ENCODE data around the gene AVPI1.
"Not testable (repeated sequence)": the region's sequence is repeated elsewhere in the genome, so short reads cannot be mapped to it uniquely, and the experiment has no call there.

Gene AVPI1

GRCh38 chr10:97713339-97713825 lies 26.3 kb upstream of the AVPI1 start, which contains the start of gene MARVELD1:
Gene MARVELD1, plus strand, starts transcription at chr10:97713730. Its CDS starts 147 bp downstream, at chr10:97713877.
- DNase-seq (ENCODE audit: low read depth in 1 of 2, low spot score in 1 of 2) = no peak

GRCh38 chr10:97711640-97712572 lies 24.9 kb upstream of the AVPI1 start:
- no peak for DNase-seq (ENCODE audit: low read depth in 1 of 2, low spot score in 1 of 2)

- no peak for DNase-seq (ENCODE audit: low read depth in 1 of 2, low spot score in 1 of 2)
Measured at GRCh38 chr10:97708976-97709946, 22.2 kb upstream of the AVPI1 start.

- DNase-seq (ENCODE audit: low read depth in 1 of 2, low spot score in 1 of 2) = no peak
Measured at GRCh38 chr10:97708167-97708566, 21.1 kb upstream of the AVPI1 start.

GRCh38 chr10:97707134-97707861 lies 20.3 kb upstream of the AVPI1 start:
- DNase-seq (ENCODE audit: low read depth in 1 of 2, low spot score in 1 of 2) = no peak

- no peak for DNase-seq (ENCODE audit: low read depth in 1 of 2, low spot score in 1 of 2)
Measured at GRCh38 chr10:97705006-97705670, 18.1 kb upstream of the AVPI1 start.

- DNase-seq (ENCODE audit: low read depth in 1 of 2, low spot score in 1 of 2) = no peak
Measured at GRCh38 chr10:97704341-97704740, 17.3 kb upstream of the AVPI1 start.

- DNase-seq (ENCODE audit: low read depth in 1 of 2, low spot score in 1 of 2) = no peak
Measured at GRCh38 chr10:97703398-97704067, 16.5 kb upstream of the AVPI1 start.

- no peak for DNase-seq (ENCODE audit: low read depth in 1 of 2, low spot score in 1 of 2)
Measured at GRCh38 chr10:97701438-97702069, 14.5 kb upstream of the AVPI1 start.

- DNase-seq (ENCODE audit: low read depth in 1 of 2, low spot score in 1 of 2) = not testable (repeated sequence)
Measured at GRCh38 chr10:97698072-97698655, 11.1 kb upstream of the AVPI1 start.

GRCh38 chr10:97690133-97690532 lies 3.1 kb upstream of the AVPI1 start:
- no peak for DNase-seq (ENCODE audit: low read depth in 1 of 2, low spot score in 1 of 2)

GRCh38 chr10:97689559-97690020 lies 2.5 kb upstream of the AVPI1 start:
- no peak for DNase-seq (ENCODE audit: low read depth in 1 of 2, low spot score in 1 of 2)

GRCh38 chr10:97687785-97688781 lies 1.0 kb upstream of the AVPI1 start:
- DNase-seq (ENCODE audit: low read depth in 1 of 2, low spot score in 1 of 2) = no peak

- DNase-seq (ENCODE audit: low read depth in 1 of 2, low spot score in 1 of 2) = no peak
Measured at GRCh38 chr10:97686301-97686961, 610 bp downstream of the AVPI1 start.

GRCh38 chr10:97685395-97685958 lies 1.6 kb downstream of the AVPI1 start:
- no peak for DNase-seq (ENCODE audit: low read depth in 1 of 2, low spot score in 1 of 2)

- no peak for DNase-seq (ENCODE audit: low read depth in 1 of 2, low spot score in 1 of 2)
Measured at GRCh38 chr10:97684866-97685394, 2.1 kb downstream of the AVPI1 start.

Data from stimulated activated CD4-positive, alpha-beta T cell treated with anti-CD3 and anti-CD28 coated beads, Interleukin-15, amount 100 ng/mL, for 1 hour (primary cell).